ENCODE data around the gene WDR70. TPM values are rescaled to one million over a fixed set of nuclear protein-coding genes. Genes with fewer than 3 reads are reported as not detected.
A peak's percentile ranks its signal among the peaks of the same experiment; 100 is the strongest.

Gene WDR70
- total and polyA plus RNA-seq, 2 donors (not counting 1 experiment from before 2014, with no cell fraction given), result 31.4 to 34.0 TPM

GRCh38 chr5:37490120-37490810, 111.1 kb downstream of the WDR70 start:
- Histone ChIP-seq H3K36me3 (ENCODE audit: control insufficient read depth, insufficient read depth, low read length) (no peaks in the 10 kb centered on the region), H3K9me3 (ENCODE audit: control insufficient read depth, insufficient read depth, low read depth, low read length) (no peaks in the 10 kb centered on the region), H3K9ac (ENCODE audit: insufficient read depth, low read length) (no peak overlapping the region), H3K79me2 (ENCODE audit: control insufficient read depth, insufficient read depth, low read length) (no peaks in the 10 kb centered on the region), H4K20me1 (ENCODE audit: control insufficient read depth, extremely low read depth, insufficient read depth, low read length) (no peaks in the 10 kb centered on the region), H3K27ac (ENCODE audit: insufficient read depth, low read length) (no peak overlapping the region), H3K4me1 (ENCODE audit: control insufficient read depth, extremely low read depth, insufficient read depth, low read length) (no peaks in the 10 kb centered on the region), H2AFZ (ENCODE audit: low read length) (no peak overlapping the region), H3K4me2 (ENCODE audit: extremely low read depth, insufficient read depth, low read length) (no peak overlapping the region), H3K27me3 (ENCODE audit: control insufficient read depth, insufficient read depth, low read length) (no peaks in the 10 kb centered on the region), H3K4me3 (replicated peaks in 1 of 4; ENCODE audit: control extremely low read depth in 1 of 4, insufficient read depth in 1 of 4, low read depth in 3 of 4, low read length in 4 of 4) (no peak overlapping the region)
- DNase-seq (ENCODE audit: low read depth in 2 of 2), result no peak
- TF ChIP-seq CTCF (conservative IDR thresholded peaks at IDR 0.05 in 1 of 2, IDR thresholded peaks at IDR 0.05 in 1 of 2; ENCODE audit: low read depth in 1 of 2, low read length in 2 of 2) (no peak), EZH2 (IDR thresholded peaks at IDR 0.05; ENCODE audit: low read length, missing control alignments) (no peak)

- Histone ChIP-seq H3K9me3 (ENCODE audit: control insufficient read depth, insufficient read depth, low read depth, low read length) (no peaks in the 10 kb centered on the region), H2AFZ (ENCODE audit: low read length) (no peak overlapping the region), H4K20me1 (ENCODE audit: control insufficient read depth, extremely low read depth, insufficient read depth, low read length) (no peaks in the 10 kb centered on the region), H3K4me2 (ENCODE audit: extremely low read depth, insufficient read depth, low read length) (no peak overlapping the region), H3K4me1 (ENCODE audit: control insufficient read depth, extremely low read depth, insufficient read depth, low read length) (peaks cover 4% of the 10 kb centered on the region), H3K79me2 (ENCODE audit: control insufficient read depth, insufficient read depth, low read length) (no peaks in the 10 kb centered on the region), H3K4me3 (replicated peaks in 1 of 4; ENCODE audit: control extremely low read depth in 1 of 4, insufficient read depth in 1 of 4, low read depth in 3 of 4, low read length in 4 of 4) (no peak overlapping the region), H3K36me3 (ENCODE audit: control insufficient read depth, insufficient read depth, low read length) (no peaks in the 10 kb centered on the region), H3K27me3 (ENCODE audit: control insufficient read depth, insufficient read depth, low read length) (no peaks in the 10 kb centered on the region), H3K9ac (ENCODE audit: insufficient read depth, low read length) (no peak overlapping the region), H3K27ac (ENCODE audit: insufficient read depth, low read length) (no peak overlapping the region)
- TF ChIP-seq EZH2 (IDR thresholded peaks at IDR 0.05; ENCODE audit: low read length, missing control alignments) (no peak), CTCF (conservative IDR thresholded peaks at IDR 0.05 in 1 of 2, IDR thresholded peaks at IDR 0.05 in 1 of 2; ENCODE audit: low read depth in 1 of 2, low read length in 2 of 2) (no peak)
- DNase-seq (ENCODE audit: low read depth in 2 of 2), result no peak
Measured at GRCh38 chr5:37490931-37491330, 111.8 kb downstream of the WDR70 start.

GRCh38 chr5:37492778-37493555, 113.8 kb downstream of the WDR70 start:
- Histone ChIP-seq H3K4me2 (ENCODE audit: extremely low read depth, insufficient read depth, low read length) (no peak overlapping the region), H3K79me2 (ENCODE audit: control insufficient read depth, insufficient read depth, low read length) (no peaks in the 10 kb centered on the region), H3K27ac (ENCODE audit: insufficient read depth, low read length) (no peak overlapping the region), H3K9ac (ENCODE audit: insufficient read depth, low read length) (no peak overlapping the region), H2AFZ (ENCODE audit: low read length) (no peak overlapping the region), H3K27me3 (ENCODE audit: control insufficient read depth, insufficient read depth, low read length) (no peaks in the 10 kb centered on the region), H3K4me1 (ENCODE audit: control insufficient read depth, extremely low read depth, insufficient read depth, low read length) (peaks cover 4% of the 10 kb centered on the region), H3K4me3 (replicated peaks in 1 of 4; ENCODE audit: control extremely low read depth in 1 of 4, insufficient read depth in 1 of 4, low read depth in 3 of 4, low read length in 4 of 4) (no peak overlapping the region), H3K36me3 (ENCODE audit: control insufficient read depth, insufficient read depth, low read length) (no peaks in the 10 kb centered on the region), H3K9me3 (ENCODE audit: control insufficient read depth, insufficient read depth, low read depth, low read length) (no peaks in the 10 kb centered on the region), H4K20me1 (ENCODE audit: control insufficient read depth, extremely low read depth, insufficient read depth, low read length) (no peaks in the 10 kb centered on the region)
- no peak for TF ChIP-seq EZH2 (IDR thresholded peaks at IDR 0.05; ENCODE audit: low read length, missing control alignments)
- no peak for TF ChIP-seq CTCF (conservative IDR thresholded peaks at IDR 0.05 in 1 of 2, IDR thresholded peaks at IDR 0.05 in 1 of 2; ENCODE audit: low read depth in 1 of 2, low read length in 2 of 2)
- peak in 1 of 2 donors; percentile 12 for DNase-seq (ENCODE audit: low read depth in 2 of 2)

Measured in fibroblast of lung (primary cell).